A673 (cell line): ENCODE data around the gene CDC7.

ENCODE experiments used
- CTCF ChIP-seq: fragments of 300-800, 200-600 bp; sonication (generic); conservative IDR thresholded peaks from 2 replicates; pipeline ENCODE4 v1.5.1; 2017; ENCODE audit warnings: low read depth, mild to moderate bottlenecking, antibody characterized with exemption, low read length, moderate library complexity, mixed read lengths
- EZH2 ChIP-seq: fragments of 200-600 bp; sonication (generic); IDR thresholded peaks from 2 replicates; pipeline ENCODE4 v1.6.1; 2017; ENCODE audit warnings: borderline replicate concordance, low read depth, mild to moderate bottlenecking, mixed read lengths, antibody characterized with exemption, low read length; ENCODE audit not compliant: poor library complexity, severe bottlenecking

- no peak for TF ChIP-seq CTCF
- no peak for TF ChIP-seq EZH2
Measured at GRCh38 chr1:91569411-91570119, 68.9 kb downstream of the CDC7 start.
